PC-3 (cell line): Measurements from ENCODE around the gene KIAA2012. TPM values are rescaled to one million over a fixed set of nuclear protein-coding genes. Genes with fewer than 3 reads are reported as not detected.

Source experiments
- ATAC-seq: fragments of 200-7000 bp; cut with Tn5 transposase; 2 replicates; pipeline ENCODE4 v1.9.1; 2020; ENCODE audit warnings: mild to moderate bottlenecking, moderate library complexity
- BruUV-seq: library from RNA; stranded (reverse); fragments of 400-500 nt; replicated peaks from 2 replicates; lab custom pipeline; 2021; lab: Mats Ljungman, UMichigan
- CTCF ChIA-PET: fragments of 300-600 bp; sonication (Branson Sonifier 250); formaldehyde crosslinking; loops from one replicate; lab custom pipeline; 2022; ENCODE audit warnings: antibody characterized with exemption; lab: Charles Lee
- POLR2A ChIA-PET: fragments of 300-600 bp; sonication (Branson Sonifier 250); formaldehyde crosslinking; loops from one replicate; lab custom pipeline; 2022; ENCODE audit warnings: antibody characterized with exemption; ENCODE audit not compliant: unreplicated experiment; lab: Charles Lee
- DNase-seq: peaks from one replicate; pipeline ENCODE4 v3.0.0-alpha.2; 2015
- H2AFZ ChIP-seq: fragments of 300-600 bp; sonication (generic); 2 replicates; pipeline ENCODE4 v1.6.0; 2016; ENCODE audit warnings: antibody characterized with exemption, low read length
- H3F3A ChIP-seq: fragments of 300-600 bp; sonication (generic); one replicate; pipeline ENCODE4 v1.6.0; 2017; ENCODE audit warnings: antibody characterized with exemption, low read length, control low read depth, mild to moderate bottlenecking; ENCODE audit not compliant: unreplicated experiment
- H3K27ac ChIP-seq: fragments of 300-600 bp; sonication (generic); 2 replicates; pipeline ENCODE4 v1.5.1; 2016; ENCODE audit warnings: mild to moderate bottlenecking, low read length
- H3K27me3 ChIP-seq: fragments of 300-600 bp; sonication (generic); 2 replicates; pipeline ENCODE4 v1.6.1; 2016; ENCODE audit warnings: low read length, mixed read lengths
- H3K36me3 ChIP-seq: fragments of 300-600 bp; sonication (generic); 2 replicates; pipeline ENCODE4 v1.6.1; 2016; ENCODE audit warnings: low read depth, mixed run types, low read length, mixed read lengths
- H3K4me1 ChIP-seq: fragments of 300-600 bp; sonication (generic); 2 replicates; pipeline ENCODE4 v1.5.1; 2016; ENCODE audit warnings: low read length; ENCODE audit not compliant: insufficient read depth
- H3K4me2 ChIP-seq: fragments of 300-600 bp; sonication (generic); 2 replicates; pipeline ENCODE4 v1.6.0; 2016; ENCODE audit warnings: low read length
- H3K4me3 ChIP-seq: fragments of 300-600 bp; sonication (generic); 2 replicates; pipeline ENCODE4 v1.5.1; 2016; ENCODE audit warnings: mild to moderate bottlenecking, low read length, mixed read lengths
- H3K79me2 ChIP-seq: fragments of 300-600 bp; sonication (generic); 2 replicates; pipeline ENCODE4 v1.6.1; 2017; ENCODE audit warnings: low read length, mixed read lengths
- H3K9ac ChIP-seq: fragments of 300-600 bp; sonication (generic); 2 replicates; pipeline ENCODE4 v1.6.0; 2016; ENCODE audit warnings: mild to moderate bottlenecking, low read length
- H3K9me2 ChIP-seq: fragments of 300-600 bp; sonication (generic); replicated peaks from 2 replicates; pipeline ENCODE4 v1.6.1; 2016; ENCODE audit warnings: mixed run types, low read length, mixed read lengths
- H3K9me3 ChIP-seq: fragments of 300-600 bp; sonication (generic); 2 replicates; pipeline ENCODE4 v1.6.1; 2016; ENCODE audit warnings: low read length, mixed read lengths
- H4K20me1 ChIP-seq: fragments of 300-600 bp; sonication (generic); 2 replicates; pipeline ENCODE4 v1.6.1; 2016; ENCODE audit warnings: low read length, mixed read lengths
- CTCF ChIP-seq: fragments of 300-600 bp; sonication (generic); conservative IDR thresholded peaks from 2 replicates; pipeline ENCODE4 v1.5.1; 2017; ENCODE audit warnings: antibody characterized with exemption, low read depth, mild to moderate bottlenecking, low read length
- EZH2 ChIP-seq: fragments of 300-600 bp; sonication (generic); IDR thresholded peaks from one replicate; pipeline ENCODE4 v1.6.1; 2017; ENCODE audit warnings: antibody characterized with exemption, mild to moderate bottlenecking, low read length; ENCODE audit not compliant: unreplicated experiment
- EZH2phosphoT487 ChIP-seq: fragments of 300-600 bp; sonication (generic); IDR thresholded peaks from 2 replicates; pipeline ENCODE4 v1.6.1; 2018; ENCODE audit warnings: mild to moderate bottlenecking, antibody characterized with exemption, low read length, borderline replicate concordance
- intact Hi-C: fragments of 100-400 bp; cut with micrococcal nuclease; formaldehyde crosslinking; loops from 2 replicates; pipeline ENCODE4 v1.9.0; 2023
- total RNA-seq: library from RNA; depleted of rRNA; stranded (reverse); fragments of >200 nt; gene quantifications from 2 replicates; pipeline ENCODE4 v1.2.3, GENCODE V29; 2014

KIAA2012 gene
- total RNA-seq, 1 experiment from 2014 or later = not detected

DNA sequence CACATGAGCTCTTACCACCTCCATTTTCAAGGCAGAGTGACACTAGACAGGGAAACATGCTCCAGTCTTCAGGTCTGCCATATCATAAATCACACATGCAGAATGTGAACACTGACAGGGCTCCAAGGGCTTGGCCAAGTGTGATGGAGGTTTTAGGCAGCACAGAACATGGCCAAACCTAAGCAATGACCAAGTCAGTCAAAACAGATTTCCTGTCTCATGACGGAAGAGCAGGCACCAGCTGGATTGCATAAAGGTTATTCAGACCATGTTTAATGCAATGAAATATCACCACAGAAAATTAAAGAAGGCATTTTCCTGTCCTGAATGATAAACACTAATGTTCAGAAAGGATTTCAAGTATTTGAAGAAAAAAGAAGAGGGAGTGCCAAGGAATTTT, 92.9 kb downstream of the KIAA2012 start:
- no peaks in the 10 kb centered on the region for H3F3A ChIP-seq
- H3K9me3 ChIP-seq = no peaks in the 10 kb centered on the region
- H3K36me3 ChIP-seq = no peaks in the 10 kb centered on the region
- ATAC-seq (no peak), DNase-seq (no peak)
- POLR2A ChIA-PET = no interaction called here
- no peak overlapping the region for H3K27ac ChIP-seq
- H3K79me2 ChIP-seq = no peaks in the 10 kb centered on the region
- H4K20me1 ChIP-seq = no peaks in the 10 kb centered on the region
- H3K4me1 ChIP-seq = no peaks in the 10 kb centered on the region
- TF ChIP-seq EZH2 (no peak), CTCF (no peak), EZH2phosphoT487 (no peak)
- H3K9me2 ChIP-seq = no peaks in the 10 kb centered on the region
- no peak overlapping the region for H3K9ac ChIP-seq
- intact Hi-C loops = no loop called here
- H3K4me2 ChIP-seq = no peak overlapping the region
- H2AFZ ChIP-seq = no peak overlapping the region
- CTCF ChIA-PET = no interaction called here
- no peak overlapping the region for H3K4me3 ChIP-seq
- H3K27me3 ChIP-seq = no peaks in the 10 kb centered on the region
- BruUV-seq = no TSS peak

- Histone ChIP-seq H3K4me1 (no peaks in the 10 kb centered on the region), H3K9me3 (no peaks in the 10 kb centered on the region), H3K27me3 (no peaks in the 10 kb centered on the region), H3K79me2 (no peaks in the 10 kb centered on the region), H2AFZ (no peak overlapping the region), H3K4me2 (no peak overlapping the region), H4K20me1 (no peaks in the 10 kb centered on the region), H3K27ac (no peak overlapping the region), H3K9ac (no peak overlapping the region), H3K9me2 (no peaks in the 10 kb centered on the region), H3K4me3 (no peak overlapping the region), H3K36me3 (no peaks in the 10 kb centered on the region), H3F3A (no peaks in the 10 kb centered on the region)
- TF ChIP-seq EZH2phosphoT487 = no peak
- TF ChIP-seq EZH2 = no peak
- TF ChIP-seq CTCF = no peak
- DNase-seq (no peak), ATAC-seq (no peak)
- CTCF ChIA-PET = no interaction called here
- intact Hi-C loops = no loop called here
- POLR2A ChIA-PET = no interaction called here
- no TSS peak for BruUV-seq
Measured at GRCh38 chr2:202169131-202169530, 96.1 kb downstream of the KIAA2012 start.

DNA sequence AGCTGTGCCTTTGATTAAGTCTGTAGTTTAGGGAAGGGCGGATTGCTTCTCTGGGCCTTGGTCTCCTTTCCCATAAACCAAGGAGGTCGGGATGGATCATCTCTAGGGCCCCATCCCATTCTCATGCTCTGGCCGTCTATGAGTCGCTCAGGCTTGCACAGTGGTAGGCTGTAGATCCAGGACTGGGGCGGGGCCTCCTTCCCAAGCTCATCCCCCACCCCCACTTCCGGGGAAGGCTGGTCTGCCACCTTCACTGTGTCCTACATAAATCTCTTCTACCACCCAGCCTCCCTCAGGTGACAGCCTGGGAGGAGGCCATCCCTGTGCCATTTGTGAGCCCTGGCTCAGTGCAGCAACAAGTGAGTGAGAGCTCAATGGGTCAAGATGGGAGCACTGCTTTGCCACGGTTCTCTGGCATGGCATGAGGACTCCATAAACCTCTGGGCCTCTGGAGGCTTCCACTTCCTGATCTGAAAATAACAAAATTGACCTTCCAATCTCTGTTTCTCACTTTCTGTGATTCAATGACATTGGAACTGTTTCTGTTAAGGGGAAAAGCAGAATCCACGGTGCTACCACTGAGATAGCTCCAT, 96.9 kb downstream of the KIAA2012 start:
- Histone ChIP-seq H3K79me2 (no peaks in the 10 kb centered on the region), H3K9ac (no peak overlapping the region), H3K4me2 (no peak overlapping the region), H3K27ac (no peak overlapping the region), H3K9me2 (no peaks in the 10 kb centered on the region), H3F3A (no peaks in the 10 kb centered on the region), H4K20me1 (no peaks in the 10 kb centered on the region), H3K4me3 (no peak overlapping the region), H3K36me3 (no peaks in the 10 kb centered on the region), H3K27me3 (no peaks in the 10 kb centered on the region), H3K4me1 (no peaks in the 10 kb centered on the region), H2AFZ (no peak overlapping the region), H3K9me3 (no peaks in the 10 kb centered on the region)
- intact Hi-C loops = no loop called here
- POLR2A ChIA-PET = no interaction called here
- CTCF ChIA-PET = no interaction called here
- TF ChIP-seq CTCF (no peak), EZH2 (no peak), EZH2phosphoT487 (no peak)
- no peak for ATAC-seq
- BruUV-seq = no TSS peak
- DNase-seq = no peak
